A549 (cell line): ENCODE measurements around the gene STXBP6.

Source experiments
- BCL3 ChIP-seq: fragments of >200 bp; sonication (Bioruptor Twin); formaldehyde crosslinking; IDR thresholded peaks from 3 replicates; pipeline ENCODE4 v1.6.1; 2016
- FOXS1 ChIP-seq: fragments of 250-450 bp; sonication (Bioruptor Pico); IDR thresholded peaks from 2 replicates; pipeline ENCODE4 v1.5.0; 2020; ENCODE audit warnings: mild to moderate bottlenecking, moderate library complexity
- HOXA7 ChIP-seq: fragments of 250-450 bp; sonication (Bioruptor Pico); IDR thresholded peaks from 2 replicates; pipeline ENCODE4 v1.5.0; 2020; ENCODE audit warnings: mild to moderate bottlenecking, moderate library complexity
- MAFK ChIP-seq: fragments of 450-650 bp; IDR thresholded peaks from 2 replicates; pipeline ENCODE4 v1.6.1; 2014; ENCODE audit not compliant: partially characterized antibody
- MAX ChIP-seq: IDR thresholded peaks from 2 replicates; pipeline ENCODE4 v1.6.1; 2012
- PHF8 ChIP-seq: fragments of 200-600 bp; sonication (generic); IDR thresholded peaks from 2 replicates; pipeline ENCODE4 v1.6.1; 2016; ENCODE audit warnings: low read depth, mild to moderate bottlenecking, antibody characterized with exemption, moderate library complexity, borderline replicate concordance
- POLR2A ChIP-seq: IDR thresholded peaks from 2 replicates; pipeline ENCODE4 v1.6.1; 2012; ENCODE audit warnings: mild to moderate bottlenecking, low read length
- SMC3 ChIP-seq: fragments of >200 bp; sonication (Bioruptor Twin); formaldehyde crosslinking; IDR thresholded peaks from 3 replicates; pipeline ENCODE4 v1.6.1; 2018; ENCODE audit warnings: inconsistent platforms
- ZC3H11A ChIP-seq: fragments of 450-650 bp; IDR thresholded peaks from 2 replicates; pipeline ENCODE4 v1.6.1; 2014; ENCODE audit warnings: antibody characterized with exemption, mild to moderate bottlenecking
- ZNF302 ChIP-seq: fragments of 250-450 bp; sonication (Bioruptor Pico); IDR thresholded peaks from 2 replicates; pipeline ENCODE4 v1.9.0; 2021; ENCODE audit warnings: inconsistent platforms, mild to moderate bottlenecking, moderate library complexity
- TF ChIP-seq, protein P1 (sequence below): fragments of >200 bp; sonication (Bioruptor Twin); formaldehyde crosslinking; IDR thresholded peaks from 3 replicates; pipeline ENCODE4 v1.5.1; 2016
- TF ChIP-seq, protein P2 (sequence below): fragments of 450-650 bp; IDR thresholded peaks from 2 replicates; pipeline ENCODE4 v1.6.1; 2014; ENCODE audit warnings: antibody characterized with exemption

- TF ChIP-seq MAFK = no peak
- TF ChIP-seq, protein P1, sequence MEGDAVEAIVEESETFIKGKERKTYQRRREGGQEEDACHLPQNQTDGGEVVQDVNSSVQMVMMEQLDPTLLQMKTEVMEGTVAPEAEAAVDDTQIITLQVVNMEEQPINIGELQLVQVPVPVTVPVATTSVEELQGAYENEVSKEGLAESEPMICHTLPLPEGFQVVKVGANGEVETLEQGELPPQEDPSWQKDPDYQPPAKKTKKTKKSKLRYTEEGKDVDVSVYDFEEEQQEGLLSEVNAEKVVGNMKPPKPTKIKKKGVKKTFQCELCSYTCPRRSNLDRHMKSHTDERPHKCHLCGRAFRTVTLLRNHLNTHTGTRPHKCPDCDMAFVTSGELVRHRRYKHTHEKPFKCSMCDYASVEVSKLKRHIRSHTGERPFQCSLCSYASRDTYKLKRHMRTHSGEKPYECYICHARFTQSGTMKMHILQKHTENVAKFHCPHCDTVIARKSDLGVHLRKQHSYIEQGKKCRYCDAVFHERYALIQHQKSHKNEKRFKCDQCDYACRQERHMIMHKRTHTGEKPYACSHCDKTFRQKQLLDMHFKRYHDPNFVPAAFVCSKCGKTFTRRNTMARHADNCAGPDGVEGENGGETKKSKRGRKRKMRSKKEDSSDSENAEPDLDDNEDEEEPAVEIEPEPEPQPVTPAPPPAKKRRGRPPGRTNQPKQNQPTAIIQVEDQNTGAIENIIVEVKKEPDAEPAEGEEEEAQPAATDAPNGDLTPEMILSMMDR = no peak
- no peak for TF ChIP-seq BCL3
- no peak for TF ChIP-seq PHF8
- no peak for TF ChIP-seq POLR2A
- no peak for TF ChIP-seq SMC3
- TF ChIP-seq MAX = no peak
- TF ChIP-seq, protein P2, sequence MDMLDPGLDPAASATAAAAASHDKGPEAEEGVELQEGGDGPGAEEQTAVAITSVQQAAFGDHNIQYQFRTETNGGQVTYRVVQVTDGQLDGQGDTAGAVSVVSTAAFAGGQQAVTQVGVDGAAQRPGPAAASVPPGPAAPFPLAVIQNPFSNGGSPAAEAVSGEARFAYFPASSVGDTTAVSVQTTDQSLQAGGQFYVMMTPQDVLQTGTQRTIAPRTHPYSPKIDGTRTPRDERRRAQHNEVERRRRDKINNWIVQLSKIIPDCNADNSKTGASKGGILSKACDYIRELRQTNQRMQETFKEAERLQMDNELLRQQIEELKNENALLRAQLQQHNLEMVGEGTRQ = no peak
- no peak for TF ChIP-seq ZNF302 (CRISPR knock-in tag)
- no peak for TF ChIP-seq HOXA7 (CRISPR knock-in tag)
- TF ChIP-seq ZC3H11A = no peak
- TF ChIP-seq FOXS1 (CRISPR knock-in tag) = no peak
These were observed 155.2 kb downstream of the STXBP6 start for GRCh38 chr14:24894583-24895242.
